H1 (cell line): Measurements from ENCODE around the gene ELP1. TPM values are rescaled to one million over a fixed set of nuclear protein-coding genes. Genes with fewer than 3 reads are reported as not detected.

ENCODE experiments used
- CTCF ChIA-PET: fragments of 300-600 bp; sonication (Branson Sonifier 250); formaldehyde crosslinking; loops from one replicate; lab custom pipeline; 2021; ENCODE audit not compliant: partially characterized antibody; lab: Charles Lee
- POLR2A ChIA-PET: fragments of 300-600 bp; sonication (Branson Sonifier 250); formaldehyde crosslinking; loops from one replicate; lab custom pipeline; 2021; ENCODE audit warnings: inconsistent platforms; ENCODE audit not compliant: partially characterized antibody; lab: Charles Lee
- DNase-seq, 2 experiments: peaks; one replicate each; pipeline versions ENCODE4 v3.0.0 to v3.0.0-alpha.2; 2010 to 2022; ENCODE audit warnings: low spot score in 2 of 2, low read depth in 1 of 2, mixed read lengths in 1 of 2
- FAIRE-seq: peaks from 2 replicates; lab custom pipeline; 2011; peaks lifted over from hg19 to GRCh38; lab: Jason Lieb, UNC
- H2AFZ ChIP-seq: 2 replicates; pipeline ENCODE4 v1.8.1; 2012; ENCODE audit warnings: low read length, inconsistent platforms
- H2AK5ac ChIP-seq: 2 replicates; pipeline ENCODE4 v1.6.1; 2013; ENCODE audit warnings: low read depth, low read length
- H2BK120ac ChIP-seq: replicated peaks from 2 replicates; pipeline ENCODE3; 2013; ENCODE audit warnings: low read depth, low read length, inconsistent platforms
- H2BK12ac ChIP-seq: 2 replicates; pipeline ENCODE4 v1.6.1; 2013; ENCODE audit warnings: low read depth, low read length
- H2BK15ac ChIP-seq: 2 replicates; pipeline ENCODE4 v1.6.1; 2013; ENCODE audit warnings: low read length
- H2BK20ac ChIP-seq: 2 replicates; pipeline ENCODE4 v1.6.1; 2013; ENCODE audit warnings: low read length
- H2BK5ac ChIP-seq: 2 replicates; pipeline ENCODE4 v1.6.1; 2013; ENCODE audit warnings: low read depth, low read length
- H3K14ac ChIP-seq: 2 replicates; pipeline ENCODE4 v1.6.1; 2013; ENCODE audit warnings: inconsistent platforms; ENCODE audit not compliant: insufficient read length
- H3K18ac ChIP-seq: 2 replicates; pipeline ENCODE4 v1.6.1; 2013; ENCODE audit warnings: low read length; ENCODE audit errors: extremely low read depth
- H3K23ac ChIP-seq: 2 replicates; pipeline ENCODE4 v1.6.1; 2013; ENCODE audit warnings: inconsistent platforms; ENCODE audit not compliant: insufficient read length
- H3K23me2 ChIP-seq: 2 replicates; pipeline ENCODE4 v1.6.1; 2013; ENCODE audit warnings: low read depth, low read length
- H3K27ac ChIP-seq: 2 replicates; pipeline ENCODE4 v1.6.1; 2011; ENCODE audit warnings: low read depth, low read length, inconsistent platforms
- H3K27me3 ChIP-seq, 4 experiments: replicated peaks in 1 of 4; 1 replicate in 1 of 4; 2 replicates in 3 of 4; pipeline versions ENCODE4 v1.6.1 to v1.8.1; 2011 to 2013; ENCODE audit warnings: low read length in 3 of 4, mild to moderate bottlenecking in 3 of 4, inconsistent platforms in 2 of 4, mixed read lengths in 2 of 4, moderate library complexity in 1 of 4; ENCODE audit not compliant: control insufficient read depth in 3 of 4, insufficient read depth in 3 of 4; ENCODE audit errors: extremely low read depth in 1 of 4
- H3K36me3 ChIP-seq, 4 experiments: 2 replicates each; pipeline versions ENCODE4 v1.6.1 to v1.8.1; 2011 to 2013; ENCODE audit warnings: mild to moderate bottlenecking in 4 of 4, low read length in 3 of 4, moderate library complexity in 2 of 4, control low read depth in 1 of 4, inconsistent platforms in 1 of 4; ENCODE audit not compliant: insufficient read depth in 4 of 4, control insufficient read depth in 2 of 4
- H3K4ac ChIP-seq: replicated peaks from 2 replicates; pipeline ENCODE3; 2013; ENCODE audit warnings: low read length, low read depth, mixed read lengths, inconsistent platforms; ENCODE audit not compliant: insufficient read length
- H3K4me1 ChIP-seq, 4 experiments: replicated peaks in 1 of 4; 1 replicate in 1 of 4; 2 replicates in 3 of 4; pipeline versions ENCODE4 v1.6.1 to v1.8.1; 2011 to 2013; ENCODE audit warnings: low read length in 3 of 4, inconsistent platforms in 2 of 4, mixed read lengths in 1 of 4; ENCODE audit not compliant: insufficient read depth in 4 of 4, control insufficient read depth in 3 of 4
- H3K4me2 ChIP-seq, 2 experiments: 2 replicates each; pipeline versions ENCODE4 v1.6.1 to v1.8.1; 2011 to 2013; ENCODE audit warnings: low read depth in 2 of 2, low read length in 2 of 2, control low read depth in 1 of 2, inconsistent platforms in 1 of 2, mild to moderate bottlenecking in 1 of 2; ENCODE audit not compliant: insufficient read depth in 1 of 2
- H3K4me3 ChIP-seq, 4 experiments: fragments of 200-600, 300-600 bp in 1 of 4; sonication (generic), shearing (Covaris generic), sonication (Bioruptor Twin) in 1 of 4; 2 replicates each; pipeline versions ENCODE4 v1.5.1 to v1.8.1; 2011 to 2016; ENCODE audit warnings: low read length in 4 of 4, low read depth in 3 of 4, control low read depth in 2 of 4, inconsistent platforms in 2 of 4, mild to moderate bottlenecking in 2 of 4, mixed read lengths in 1 of 4, moderate library complexity in 1 of 4; ENCODE audit not compliant: insufficient read depth in 2 of 4; ENCODE audit errors: extremely low read depth in 1 of 4
- H3K56ac ChIP-seq: replicated peaks from 2 replicates; pipeline ENCODE3; 2013; ENCODE audit warnings: low read depth, mild to moderate bottlenecking, mixed read lengths, low read length, inconsistent platforms; ENCODE audit not compliant: insufficient read length
- H3K79me1 ChIP-seq: 2 replicates; pipeline ENCODE4 v1.6.1; 2013; ENCODE audit warnings: low read depth, low read length, control low read depth
- H3K79me2 ChIP-seq, 2 experiments: 2 replicates each; pipeline versions ENCODE4 v1.6.1 to v1.8.1; 2012 to 2013; ENCODE audit warnings: low read length in 2 of 2, mild to moderate bottlenecking in 2 of 2, inconsistent platforms in 1 of 2; ENCODE audit not compliant: insufficient read depth in 2 of 2, control insufficient read depth in 1 of 2
- H3K9ac ChIP-seq, 4 experiments: replicated peaks in 1 of 4; 1 replicate in 1 of 4; 2 replicates in 3 of 4; pipeline versions ENCODE4 v1.6.1 to v1.8.1; 2011 to 2013; ENCODE audit warnings: low read depth in 3 of 4, low read length in 3 of 4, control low read depth in 2 of 4, mild to moderate bottlenecking in 2 of 4, moderate library complexity in 2 of 4, inconsistent platforms in 1 of 4; ENCODE audit errors: extremely low read depth in 1 of 4
- H3K9me3 ChIP-seq, 2 experiments: 2 replicates each; pipeline versions ENCODE4 v1.6.1 to v1.8.1; 2012 to 2013; ENCODE audit warnings: mild to moderate bottlenecking in 2 of 2, moderate library complexity in 2 of 2, control low read depth in 1 of 2, inconsistent platforms in 1 of 2, low read depth in 1 of 2, low read length in 1 of 2, mixed read lengths in 1 of 2; ENCODE audit not compliant: insufficient read depth in 2 of 2
- H4K20me1 ChIP-seq, 2 experiments: replicated peaks in 1 of 2; 2 replicates each; pipeline versions ENCODE3 to v1.8.1; 2011 to 2013; ENCODE audit warnings: inconsistent platforms in 2 of 2, low read length in 2 of 2, mild to moderate bottlenecking in 1 of 2; ENCODE audit not compliant: insufficient read depth in 2 of 2, control insufficient read depth in 1 of 2
- H4K5ac ChIP-seq: 2 replicates; pipeline ENCODE4 v1.6.1; 2013; ENCODE audit warnings: low read length, low read depth, mixed read lengths, inconsistent platforms; ENCODE audit not compliant: insufficient read length
- H4K8ac ChIP-seq: 2 replicates; pipeline ENCODE4 v1.8.0; 2013; ENCODE audit warnings: mild to moderate bottlenecking, moderate library complexity, low read length, inconsistent platforms; ENCODE audit not compliant: insufficient read depth; ENCODE audit errors: extremely low read depth
- H4K91ac ChIP-seq: replicated peaks from 2 replicates; pipeline ENCODE3; 2013; ENCODE audit warnings: low read length, mixed read lengths, inconsistent platforms; ENCODE audit not compliant: insufficient read length
- JUND ChIP-seq: IDR thresholded peaks from 2 replicates; pipeline ENCODE4 v1.6.1; 2011; ENCODE audit warnings: mild to moderate bottlenecking, improper control_type of control experiment, low read length
- WGBS, 2 experiments: shearing (Covaris generic) in 1 of 2; methylation state at CpG; one replicate each; pipeline versions ENCODE4 v1.1.6 to v1.1.7; 2013 to 2015; ENCODE audit warnings: low lambda C conversion rate in 2 of 2, mixed read lengths in 2 of 2, inconsistent platforms in 1 of 2, low coverage in 1 of 2, missing lambda C conversion rate in 1 of 2; ENCODE audit not compliant: insufficient replicate concordance in 2 of 2, insufficient coverage in 1 of 2, insufficient read length in 1 of 2; ENCODE audit errors: extremely low coverage in 1 of 2, missing lambda C conversion rate in 1 of 2; 5-methylcytosine and 5-hydroxymethylcytosine counted together
- polyA plus RNA-seq, 7 experiments: library from polyadenylated mRNA; depleted of rRNA in 3 of 7; stranded (reverse) in 5 of 7; unstranded in 2 of 7; fragments of >200 nt in 5 of 7; fragments of 200-250 nt in 2 of 7; gene quantifications; 1 replicate in 5 of 7; 2 replicates in 1 of 7; 4 replicates in 1 of 7; pipeline versions ENCODE4 v1.2.1 to v1.2.3, GENCODE V29; 2011 to 2013; ENCODE audit warnings: missing spikeins in 2 of 7, mixed read lengths in 2 of 7
- total RNA-seq: library from RNA; stranded (reverse); fragmentation: NEBNext Ultra II Directional; extraction: Animal tissue kit (Norgen Biotek cat#: 25700); gene quantifications from 2 replicates; pipeline ENCODE4 v1.2.1, GENCODE V29; 2021

The ELP1 gene
- total and polyA plus RNA-seq, 2 of the 8 experiments (the other 6 are each of a cell fraction or from before 2014, with no cell fraction given), result 13.9 to 31.3 TPM

DNA sequence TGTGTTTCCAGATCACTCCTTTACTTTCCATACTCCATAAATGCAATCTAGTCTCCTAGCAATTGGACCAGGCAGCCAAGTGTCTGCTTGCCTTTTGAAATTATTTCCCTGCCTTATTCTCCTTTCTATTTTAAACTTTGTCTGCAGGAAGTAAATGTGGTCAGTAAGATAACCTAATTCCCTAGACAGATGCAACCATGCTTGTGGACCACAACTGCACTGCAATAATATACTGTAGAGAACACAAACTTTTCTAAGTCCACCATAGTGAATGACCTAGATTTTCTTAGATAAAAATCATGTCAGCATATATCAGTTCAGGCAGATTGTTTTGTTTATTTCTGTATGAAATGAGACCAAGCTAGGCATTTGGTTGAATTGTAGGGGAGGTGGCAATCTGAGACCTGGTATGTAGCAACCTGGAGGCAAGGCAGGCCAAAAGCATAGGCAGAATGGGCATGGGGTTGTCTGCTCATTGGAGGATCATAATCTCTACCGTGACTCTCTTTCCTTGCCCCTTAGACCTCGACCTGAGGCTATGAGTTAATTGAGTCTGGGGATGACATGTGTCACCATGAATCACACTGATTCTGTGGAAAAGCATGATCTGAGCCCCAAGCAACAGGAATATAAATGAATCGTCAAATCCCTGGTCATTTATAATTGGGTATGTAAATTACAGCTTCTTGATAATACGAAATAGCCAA, 98.8 kb downstream of the ELP1 start:
- Histone ChIP-seq H3K27ac (no peak overlapping the region), H4K5ac (no peak overlapping the region), H2BK12ac (no peak overlapping the region), H3K14ac (no peak overlapping the region), H4K20me1 (no peaks in the 10 kb centered on the region), H3K4me3 (no peak overlapping the region), H3K23ac (no peak overlapping the region), H3K23me2 (no peaks in the 10 kb centered on the region), H2BK20ac (no peak overlapping the region), H3K27me3 (no peaks in the 10 kb centered on the region), H3K9me3 (peaks cover 0 to 4% of the 10 kb centered on the region in 2 experiments; a peak in 1 of 4 replicates), H3K36me3 (no peaks in the 10 kb centered on the region), H2BK120ac (no peak overlapping the region), H3K4me1 (peaks cover 0 to 2% (median 0%) of the 10 kb centered on the region in 4 experiments; a peak in 1 of 7 replicates), H3K56ac (no peak overlapping the region), H2BK5ac (no peak overlapping the region), H4K91ac (no peak overlapping the region), H2BK15ac (no peak overlapping the region), H4K8ac (no peak overlapping the region), H3K9ac (no peak overlapping the region), H3K79me1 (no peaks in the 10 kb centered on the region), H3K79me2 (no peaks in the 10 kb centered on the region), H3K18ac (no peak overlapping the region), H2AK5ac (no peak overlapping the region), H3K4me2 (no peak overlapping the region), H3K4ac (no peak overlapping the region), H2AFZ (no peak overlapping the region)
- FAIRE-seq (no peak), DNase-seq (no peak)
- ChIA-PET POLR2A (no interaction called here), CTCF (interaction anchor here (1.0 to 1.7 kb wide), 3 partner anchors 30 to 349 kb away, joined by 3 to 5 read pairs (median 4); no protein-coding TSS in a partner anchor)
- WGBS, 2 experiments, result 90% methylated on average over 4 of the region's 4 CpGs; no CpG with 5 or more reads in 1 of the 2 experiments
- no peak for TF ChIP-seq JUND
